ENCODE data around the gene HOXD11. TPM values are rescaled to one million over a fixed set of nuclear protein-coding genes. Genes with fewer than 3 reads are reported as not detected.

The HOXD11 gene
- total and polyA plus RNA-seq, 2 of the 4 experiments (the other 2 are of a cell fraction), result not detected

GRCh38 chr2:176101842-176102241, 5.2 kb upstream of the HOXD11 start:
- Histone ChIP-seq H3K36me3 (ENCODE audit: control insufficient read depth, insufficient read depth, low read length) (no peaks in the 10 kb centered on the region), H3K4ac (ENCODE audit: low read depth, low read length) (no peak overlapping the region), H2AK5ac (ENCODE audit: low read depth, low read length) (no peak overlapping the region), H3K23ac (ENCODE audit: low read depth, low read length) (no peak overlapping the region), H2AFZ (replicated peaks; ENCODE audit: low read length, poor library complexity) (no peak overlapping the region), H3K9ac (ENCODE audit: low read depth, low read length) (no peak overlapping the region), H4K20me1 (ENCODE audit: insufficient read depth, low read length) (no peaks in the 10 kb centered on the region), H3K4me1 (ENCODE audit: control insufficient read depth, insufficient read depth, low read length) (peaks cover under 1% of the 10 kb centered on the region; the same call in 1 of the 2 replicates), H3K18ac (ENCODE audit: low read depth, low read length) (no peak overlapping the region), H3K56ac (ENCODE audit: extremely low read depth, insufficient read depth, low read length) (no peak overlapping the region), H3K27me3 (ENCODE audit: control insufficient read depth, insufficient read depth, low read length) (peaks cover 97% of the 10 kb centered on the region), H4K91ac (ENCODE audit: insufficient read depth, low read depth, low read length) (no peak overlapping the region), H2BK20ac (ENCODE audit: low read depth, low read length) (no peak overlapping the region), H3K14ac (replicated peaks; ENCODE audit: low read depth, low read length) (no peak overlapping the region), H2BK15ac (ENCODE audit: low read depth, low read length) (no peak overlapping the region), H3K9me1 (ENCODE audit: insufficient read depth, low read length) (no peaks in the 10 kb centered on the region), H3K27ac (ENCODE audit: insufficient read depth, low read length) (no peak overlapping the region), H3K4me2 (ENCODE audit: low read depth, low read length) (no peak overlapping the region), H3K79me1 (ENCODE audit: low read depth in 1 of 2, low read length in 2 of 2) (no peaks in the 10 kb centered on the region), H2AK9ac (replicated peaks; ENCODE audit: low read depth, low read length, poor library complexity) (no peak overlapping the region), H2BK120ac (ENCODE audit: low read depth, low read length) (no peak overlapping the region), H3K4me3 (ENCODE audit: insufficient read depth, low read depth, low read length) (no peak overlapping the region), H3K9me3 (ENCODE audit: control insufficient read depth, insufficient read depth, low read length) (peaks cover 2% of the 10 kb centered on the region; the same call in 1 of the 2 replicates), H4K5ac (ENCODE audit: low read depth, low read length) (no peak overlapping the region), H4K8ac (ENCODE audit: low read depth in 2 of 2, low read length in 2 of 2) (no peak overlapping the region), H2BK5ac (ENCODE audit: low read depth, low read length, poor library complexity, severe bottlenecking) (no peak overlapping the region)
- intact Hi-C loops (cut with micrococcal nuclease) (no loop called here), dilution Hi-C loops (cut with HindIII; ENCODE audit: low sequenced_read_pairs, unreplicated experiment) (no loop called here), in situ Hi-C loops (cut with MboI; ENCODE audit: low sequenced_read_pairs) (no loop called here)
- CTCF ChIA-PET, result no interaction called here
- TF ChIP-seq RFX5 (IDR thresholded peaks at IDR 0.05; ENCODE audit: low read depth, low read length) (no peak), MXI1 (IDR thresholded peaks at IDR 0.05; ENCODE audit: borderline replicate concordance, low read depth, low read length) (no peak), MAZ (IDR thresholded peaks at IDR 0.05; ENCODE audit: borderline replicate concordance, low read depth, low read length) (no peak), RAD21 (IDR thresholded peaks at IDR 0.05; ENCODE audit: low read length) (no peak), MAFK (IDR thresholded peaks at IDR 0.05; ENCODE audit: low read depth, low read length) (no peak), SMC3 (IDR thresholded peaks at IDR 0.05; ENCODE audit: low read depth, low read length) (no peak), CEBPB (IDR thresholded peaks at IDR 0.05; ENCODE audit: low read depth, low read length) (no peak), FOS (IDR thresholded peaks at IDR 0.05; ENCODE audit: low read depth, low read length) (no peak), RCOR1 (IDR thresholded peaks at IDR 0.05; ENCODE audit: insufficient replicate concordance, low read length) (no peak), ELK1 (IDR thresholded peaks at IDR 0.05; ENCODE audit: borderline replicate concordance, low read depth, low read length) (no peak), CTCF (conservative IDR thresholded peaks at IDR 0.05; ENCODE audit: low read depth, low read length) (no peak), NFE2L2 (IDR thresholded peaks at IDR 0.05; ENCODE audit: low read depth, low read length) (no peak), POLR2A (IDR thresholded peaks at IDR 0.05; ENCODE audit: low read depth, low read length) (no peak), BHLHE40 (IDR thresholded peaks at IDR 0.05; ENCODE audit: low read depth, low read length) (no peak), CHD1 (IDR thresholded peaks at IDR 0.05; ENCODE audit: low read depth, low read length) (no peak), USF2 (IDR thresholded peaks at IDR 0.05; ENCODE audit: low read depth, low read length) (no peak)
- no TSS peak for BruUV-seq (replicated peaks)
- DNase-seq (no peak), ATAC-seq (ENCODE audit: low read depth) (no peak)
- WGBS, 2 experiments (ENCODE audit: extremely low coverage in 2 of 2, insufficient read length in 1 of 2), result no CpG with 5 or more reads among the region's 5 CpGs
- POLR2A ChIA-PET (ENCODE audit: unreplicated experiment), result no interaction called here
